ENCODE results near the gene KCNAB2.

The KCNAB2 gene

DNA sequence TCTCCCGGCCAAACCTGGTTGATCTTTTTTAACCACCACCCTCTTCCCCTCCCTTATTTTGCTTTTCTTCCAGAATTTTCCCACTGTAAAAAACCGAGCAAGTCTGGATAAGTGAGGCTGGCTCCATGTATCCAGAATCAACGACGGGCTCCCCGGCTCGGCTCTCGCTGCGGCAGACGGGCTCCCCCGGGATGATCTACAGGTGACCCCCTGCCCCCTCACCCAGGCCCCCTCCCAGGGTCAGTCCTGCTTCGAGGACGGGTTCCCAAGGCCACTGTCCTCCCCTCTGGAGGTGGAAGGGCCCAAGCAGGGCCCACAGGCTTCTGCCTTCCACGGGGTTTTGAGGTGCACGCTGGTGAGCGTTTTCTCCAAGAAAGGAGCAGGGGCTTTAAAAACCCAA is 5.2 kb upstream of the KCNAB2 start:
- Histone ChIP-seq H3K27ac (ENCODE audit: low read depth, low read length) (no peak overlapping the region), H3K4me1 (ENCODE audit: control insufficient read depth, insufficient read depth, low read length) (no peaks in the 10 kb centered on the region), H3K4me3 (ENCODE audit: low read length) (no peak overlapping the region), H3K9ac (ENCODE audit: low read length) (no peak overlapping the region), H3K27me3 (ENCODE audit: control insufficient read depth, insufficient read depth, low read length) (no peaks in the 10 kb centered on the region), H3K36me3 (ENCODE audit: control insufficient read depth, insufficient read depth, low read length) (no peaks in the 10 kb centered on the region)

- no peaks in the 10 kb centered on the region for H3K27me3 ChIP-seq (ENCODE audit: control insufficient read depth, insufficient read depth, low read length)
- H3K4me3 ChIP-seq (ENCODE audit: low read length): no peak overlapping the region
- H3K27ac ChIP-seq (ENCODE audit: low read depth, low read length): no peak overlapping the region
- no peaks in the 10 kb centered on the region for H3K4me1 ChIP-seq (ENCODE audit: control insufficient read depth, insufficient read depth, low read length)
- H3K9ac ChIP-seq (ENCODE audit: low read length): no peak overlapping the region
- no peaks in the 10 kb centered on the region for H3K36me3 ChIP-seq (ENCODE audit: control insufficient read depth, insufficient read depth, low read length)
Measured at GRCh38 chr1:6040861-6041415, 4.8 kb upstream of the KCNAB2 start.

GRCh38 chr1:6041432-6042062 is 4.1 kb upstream of the KCNAB2 start:
- no peaks in the 10 kb centered on the region for H3K27me3 ChIP-seq (ENCODE audit: control insufficient read depth, insufficient read depth, low read length)
- no peaks in the 10 kb centered on the region for H3K36me3 ChIP-seq (ENCODE audit: control insufficient read depth, insufficient read depth, low read length)
- no peak overlapping the region for H3K4me3 ChIP-seq (ENCODE audit: low read length)
- no peaks in the 10 kb centered on the region for H3K4me1 ChIP-seq (ENCODE audit: control insufficient read depth, insufficient read depth, low read length)
- no peak overlapping the region for H3K9ac ChIP-seq (ENCODE audit: low read length)
- H3K27ac ChIP-seq (ENCODE audit: low read depth, low read length): no peak overlapping the region

- H3K27me3 ChIP-seq (ENCODE audit: control insufficient read depth, insufficient read depth, low read length): no peaks in the 10 kb centered on the region
Measured at GRCh38 chr1:6043561-6043960, 2.1 kb upstream of the KCNAB2 start.

DNA sequence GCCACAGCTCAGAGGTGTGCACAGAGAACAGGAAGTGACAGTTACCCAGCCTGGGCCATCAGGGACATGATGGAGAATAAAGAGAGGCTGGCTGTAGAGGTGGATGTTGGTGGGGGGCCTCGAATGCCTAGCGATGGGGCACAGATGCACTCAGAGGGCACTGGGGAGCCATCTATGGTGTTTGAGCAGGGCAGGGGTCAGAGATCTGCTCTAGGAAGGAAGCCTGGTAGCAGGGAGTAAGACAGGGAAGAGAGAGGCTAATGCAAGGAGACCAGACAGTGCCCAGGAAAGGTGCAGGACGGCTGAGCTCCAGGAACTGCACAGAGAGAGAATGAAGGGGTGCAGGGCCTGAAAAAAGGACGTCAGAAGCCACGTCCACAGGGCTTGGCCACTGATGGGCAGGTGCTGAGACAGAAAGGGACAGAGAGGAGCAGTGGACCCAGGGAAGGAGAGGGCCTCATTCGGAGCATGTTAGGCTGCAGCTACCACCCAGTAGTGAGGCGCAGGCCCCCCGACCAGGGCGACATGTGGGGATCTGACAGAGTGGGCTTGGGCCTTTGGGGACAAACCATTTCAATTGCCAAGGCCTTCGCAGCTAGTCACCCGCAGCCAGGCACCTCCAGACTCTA is 1.1 kb upstream of the KCNAB2 start:
- Histone ChIP-seq H3K4me3 (ENCODE audit: low read length) (no peak overlapping the region), H3K27me3 (ENCODE audit: control insufficient read depth, insufficient read depth, low read length) (no peaks in the 10 kb centered on the region), H3K4me1 (ENCODE audit: control insufficient read depth, insufficient read depth, low read length) (no peaks in the 10 kb centered on the region), H3K9ac (ENCODE audit: low read length) (no peak overlapping the region), H3K36me3 (ENCODE audit: control insufficient read depth, insufficient read depth, low read length) (no peaks in the 10 kb centered on the region), H3K27ac (ENCODE audit: low read depth, low read length) (no peak overlapping the region)

More at GRCh38 chr1:6043561-6043960, 2.1 kb upstream of the KCNAB2 start:
- no peak overlapping the region for H3K27ac ChIP-seq (ENCODE audit: low read depth, low read length)
- no peak overlapping the region for H3K9ac ChIP-seq (ENCODE audit: low read length)
- no peaks in the 10 kb centered on the region for H3K36me3 ChIP-seq (ENCODE audit: control insufficient read depth, insufficient read depth, low read length)
- no peaks in the 10 kb centered on the region for H3K4me1 ChIP-seq (ENCODE audit: control insufficient read depth, insufficient read depth, low read length)
- H3K4me3 ChIP-seq (ENCODE audit: low read length): no peak overlapping the region

GRCh38 chr1:6045110-6045502 is 582 bp upstream of the KCNAB2 start:
- H3K4me3 ChIP-seq (ENCODE audit: low read length): no peak overlapping the region
- no peaks in the 10 kb centered on the region for H3K4me1 ChIP-seq (ENCODE audit: control insufficient read depth, insufficient read depth, low read length)
- H3K36me3 ChIP-seq (ENCODE audit: control insufficient read depth, insufficient read depth, low read length): no peaks in the 10 kb centered on the region
- no peak overlapping the region for H3K27ac ChIP-seq (ENCODE audit: low read depth, low read length)
- H3K9ac ChIP-seq (ENCODE audit: low read length): no peak overlapping the region
- H3K27me3 ChIP-seq (ENCODE audit: control insufficient read depth, insufficient read depth, low read length): no peaks in the 10 kb centered on the region

GRCh38 chr1:6046279-6046678 is 591 bp downstream of the KCNAB2 start:
- no peaks in the 10 kb centered on the region for H3K36me3 ChIP-seq (ENCODE audit: control insufficient read depth, insufficient read depth, low read length)
- H3K9ac ChIP-seq (ENCODE audit: low read length): no peak overlapping the region
- no peaks in the 10 kb centered on the region for H3K4me1 ChIP-seq (ENCODE audit: control insufficient read depth, insufficient read depth, low read length)
- no peaks in the 10 kb centered on the region for H3K27me3 ChIP-seq (ENCODE audit: control insufficient read depth, insufficient read depth, low read length)
- no peak overlapping the region for H3K27ac ChIP-seq (ENCODE audit: low read depth, low read length)
- H3K4me3 ChIP-seq (ENCODE audit: low read length): no peak overlapping the region

- Histone ChIP-seq H3K4me1 (ENCODE audit: control insufficient read depth, insufficient read depth, low read length) (no peaks in the 10 kb centered on the region), H3K36me3 (ENCODE audit: control insufficient read depth, insufficient read depth, low read length) (no peaks in the 10 kb centered on the region), H3K4me3 (ENCODE audit: low read length) (no peak overlapping the region), H3K27ac (ENCODE audit: low read depth, low read length) (no peak overlapping the region), H3K9ac (ENCODE audit: low read length) (no peak overlapping the region), H3K27me3 (ENCODE audit: control insufficient read depth, insufficient read depth, low read length) (no peaks in the 10 kb centered on the region)
Measured at GRCh38 chr1:6048179-6048867, 2.6 kb downstream of the KCNAB2 start.

GRCh38 chr1:6049419-6049818 is 3.7 kb downstream of the KCNAB2 start:
- no peak overlapping the region for H3K27ac ChIP-seq (ENCODE audit: low read depth, low read length)
- no peaks in the 10 kb centered on the region for H3K36me3 ChIP-seq (ENCODE audit: control insufficient read depth, insufficient read depth, low read length)
- H3K27me3 ChIP-seq (ENCODE audit: control insufficient read depth, insufficient read depth, low read length): no peaks in the 10 kb centered on the region
- H3K4me3 ChIP-seq (ENCODE audit: low read length): no peak overlapping the region
- H3K4me1 ChIP-seq (ENCODE audit: control insufficient read depth, insufficient read depth, low read length): no peaks in the 10 kb centered on the region
- H3K9ac ChIP-seq (ENCODE audit: low read length): no peak overlapping the region

DNA sequence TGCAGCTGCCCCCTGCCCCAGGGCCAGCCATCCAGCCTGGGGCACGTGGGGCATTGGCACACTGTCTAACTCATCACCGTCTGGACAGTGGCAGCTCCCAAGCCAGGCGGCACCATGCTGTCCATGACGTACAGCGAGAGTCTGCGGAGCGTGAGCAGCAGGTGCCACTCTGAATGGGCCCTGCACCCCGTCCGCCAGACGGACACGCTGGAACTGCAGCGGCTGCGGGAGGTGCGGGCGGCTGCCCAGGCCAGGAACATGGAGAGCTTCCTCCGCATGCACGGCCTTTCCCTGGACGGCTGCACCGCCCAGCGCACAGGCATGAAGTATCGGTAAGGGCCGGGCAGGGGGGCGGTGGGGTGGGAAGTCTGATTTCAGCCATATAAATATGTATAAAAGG is 5.7 kb downstream of the KCNAB2 start:
- Histone ChIP-seq H3K27ac (ENCODE audit: low read depth, low read length) (no peak overlapping the region), H3K27me3 (ENCODE audit: control insufficient read depth, insufficient read depth, low read length) (no peaks in the 10 kb centered on the region), H3K9ac (ENCODE audit: low read length) (no peak overlapping the region), H3K4me1 (ENCODE audit: control insufficient read depth, insufficient read depth, low read length) (no peaks in the 10 kb centered on the region), H3K36me3 (ENCODE audit: control insufficient read depth, insufficient read depth, low read length) (no peaks in the 10 kb centered on the region), H3K4me3 (ENCODE audit: low read length) (no peak overlapping the region)

- no peaks in the 10 kb centered on the region for H3K27me3 ChIP-seq (ENCODE audit: control insufficient read depth, insufficient read depth, low read length)
- no peaks in the 10 kb centered on the region for H3K36me3 ChIP-seq (ENCODE audit: control insufficient read depth, insufficient read depth, low read length)
- no peak overlapping the region for H3K4me3 ChIP-seq (ENCODE audit: low read length)
- H3K9ac ChIP-seq (ENCODE audit: low read length): no peak overlapping the region
- no peak overlapping the region for H3K27ac ChIP-seq (ENCODE audit: low read depth, low read length)
- H3K4me1 ChIP-seq (ENCODE audit: control insufficient read depth, insufficient read depth, low read length): no peaks in the 10 kb centered on the region
Measured at GRCh38 chr1:6052543-6053205, 7.0 kb downstream of the KCNAB2 start.

GRCh38 chr1:6053206-6053546 is 7.5 kb downstream of the KCNAB2 start:
- H3K9ac ChIP-seq (ENCODE audit: low read length): no peak overlapping the region
- H3K27me3 ChIP-seq (ENCODE audit: control insufficient read depth, insufficient read depth, low read length): no peaks in the 10 kb centered on the region
- H3K4me1 ChIP-seq (ENCODE audit: control insufficient read depth, insufficient read depth, low read length): no peaks in the 10 kb centered on the region
- no peaks in the 10 kb centered on the region for H3K36me3 ChIP-seq (ENCODE audit: control insufficient read depth, insufficient read depth, low read length)
- H3K27ac ChIP-seq (ENCODE audit: low read depth, low read length): no peak overlapping the region
- H3K4me3 ChIP-seq (ENCODE audit: low read length): no peak overlapping the region
